GM12878 (cell line): ENCODE results near the gene FBXO5. TPM values are rescaled to one million over a fixed set of nuclear protein-coding genes. Genes with fewer than 3 reads are reported as not detected.

Source experiments
- ATAC-seq: fragments of 200-7000 bp; cut with Tn5 transposase; 3 replicates; pipeline ENCODE4 v1.9.1; 2020; ENCODE audit warnings: mild to moderate bottlenecking, moderate library complexity
- BruUV-seq: library from RNA; stranded (reverse); fragments of 400-500 nt; replicated peaks from 2 replicates; lab custom pipeline; 2021; lab: Mats Ljungman, UMichigan
- CTCF ChIA-PET: fragments of 300-600 bp; sonication (Branson Sonifier 250); formaldehyde crosslinking; extraction: SDS; loops from one replicate; lab custom pipeline; 2021; ENCODE audit warnings: inconsistent platforms; lab: Yijun Ruan, JAX
- POLR2A ChIA-PET: fragments of 350-600 bp; formaldehyde crosslinking; extraction: SDS; loops from one replicate; lab custom pipeline; 2021; ENCODE audit warnings: inconsistent platforms; lab: Charles Lee
- RAD21 ChIA-PET: fragments of 300-600 bp; sonication (Branson Sonifier 250); formaldehyde crosslinking; loops from one replicate; lab custom pipeline; 2023; ENCODE audit warnings: antibody characterized with exemption; ENCODE audit not compliant: unreplicated experiment; lab: Charles Lee
- SMC1A ChIA-PET: fragments of 300-600 bp; sonication (Branson Sonifier 250); formaldehyde crosslinking; loops from one replicate; lab custom pipeline; 2023; ENCODE audit not compliant: unreplicated experiment, uncharacterized antibody; lab: Charles Lee
- DNase-seq: peaks from one replicate; pipeline ENCODE4 v3.0.0-alpha.2; 2011; ENCODE audit warnings: low read depth, low spot score
- FAIRE-seq: peaks from 3 replicates; lab custom pipeline; 2011; peaks lifted over from hg19 to GRCh38; lab: Jason Lieb, UNC
- H2AFZ ChIP-seq: 2 replicates; pipeline ENCODE4 v1.6.0; 2011; ENCODE audit warnings: low read depth, low read length, control low read depth; ENCODE audit not compliant: control insufficient read depth
- H3K27ac ChIP-seq: 2 replicates; pipeline ENCODE4 v1.5.1; 2011; ENCODE audit warnings: control low read depth; ENCODE audit not compliant: control insufficient read depth, insufficient read depth
- H3K27me3 ChIP-seq, 2 experiments: replicated peaks in 1 of 2; 2 replicates each; pipeline versions ENCODE4 v1.6.0 to v1.6.1; 2011; ENCODE audit warnings: low read length in 1 of 2; ENCODE audit not compliant: control insufficient read depth in 2 of 2, insufficient read depth in 2 of 2
- H3K36me3 ChIP-seq, 2 experiments: 2 replicates each; pipeline ENCODE4 v1.5.1; 2011; ENCODE audit warnings: low read length in 1 of 2; ENCODE audit not compliant: control insufficient read depth in 2 of 2, insufficient read depth in 2 of 2
- H3K4me1 ChIP-seq: 2 replicates; pipeline ENCODE4 v1.6.1; 2011; ENCODE audit warnings: mild to moderate bottlenecking, low read length, moderate library complexity, mixed read lengths; ENCODE audit not compliant: control insufficient read depth, insufficient read depth
- H3K4me2 ChIP-seq: 2 replicates; pipeline ENCODE4 v1.6.0; 2011; ENCODE audit warnings: control low read depth; ENCODE audit not compliant: control insufficient read depth, insufficient read depth
- H3K4me3 ChIP-seq: fragments of 200-600 bp; sonication (generic); 2 replicates; pipeline ENCODE4 v1.5.1; 2016
- H3K79me2 ChIP-seq: 2 replicates; pipeline ENCODE4 v1.6.0; 2011; ENCODE audit warnings: low read length; ENCODE audit not compliant: control insufficient read depth, insufficient read depth
- H3K9ac ChIP-seq: 2 replicates; pipeline ENCODE4 v1.8.0; 2011; ENCODE audit warnings: low read length, control low read depth, mixed read lengths; ENCODE audit not compliant: control insufficient read depth, insufficient read depth
- H3K9me3 ChIP-seq: replicated peaks from 3 replicates; pipeline ENCODE4 v1.5.1; 2011; ENCODE audit warnings: mild to moderate bottlenecking, low read length; ENCODE audit not compliant: control insufficient read depth, insufficient read depth
- H4K20me1 ChIP-seq: 2 replicates; pipeline ENCODE4 v1.6.0; 2011; ENCODE audit not compliant: control insufficient read depth, insufficient read depth
- BACH1 ChIP-seq: fragments of 450-650 bp; IDR thresholded peaks from 2 replicates; pipeline ENCODE4 v1.6.1; 2017; ENCODE audit warnings: mild to moderate bottlenecking, borderline replicate concordance
- BCL11A ChIP-seq: IDR thresholded peaks from 2 replicates; pipeline ENCODE4 v1.6.1; 2011; ENCODE audit warnings: low read depth, low read length
- EZH2 ChIP-seq: IDR thresholded peaks from 2 replicates; pipeline ENCODE4 v1.6.1; 2012; ENCODE audit warnings: low read depth, mild to moderate bottlenecking, control low read depth, inconsistent platforms, low read length, borderline replicate concordance; ENCODE audit not compliant: control insufficient read depth
- FOXM1 ChIP-seq: IDR thresholded peaks from 2 replicates; pipeline ENCODE4 v1.6.1; 2012; ENCODE audit warnings: low read depth, mild to moderate bottlenecking, inconsistent platforms, low read length, moderate library complexity
- GATAD2B ChIP-seq: fragments of 450-650 bp; conservative IDR thresholded peaks from 2 replicates; pipeline ENCODE4 v1.6.1; 2017; ENCODE audit warnings: low read depth, mild to moderate bottlenecking, moderate library complexity
- JUNB ChIP-seq: IDR thresholded peaks from 2 replicates; pipeline ENCODE4 v1.6.1; 2016; ENCODE audit warnings: antibody characterized with exemption, mild to moderate bottlenecking
- MTA3 ChIP-seq: IDR thresholded peaks from 2 replicates; pipeline ENCODE4 v1.6.1; 2012; ENCODE audit warnings: low read length, inconsistent platforms, borderline replicate concordance
- NKRF ChIP-seq: fragments of 450-650 bp; conservative IDR thresholded peaks from 2 replicates; pipeline ENCODE4 v1.6.1; 2017; ENCODE audit warnings: mild to moderate bottlenecking, moderate library complexity
- NR2C2 ChIP-seq: IDR thresholded peaks from 2 replicates; pipeline ENCODE4 v1.6.1; 2011; ENCODE audit warnings: borderline replicate concordance, low read depth; ENCODE audit not compliant: control insufficient read depth, insufficient read length
- POLR2AphosphoS2 ChIP-seq: IDR thresholded peaks from 2 replicates; pipeline ENCODE4 v1.6.1; 2011; ENCODE audit warnings: low read depth, mild to moderate bottlenecking, low read length, improper control_type of control experiment, moderate library complexity
- POU2F2 ChIP-seq: IDR thresholded peaks from 3 replicates; pipeline ENCODE4 v1.6.1; 2011; ENCODE audit warnings: low read depth, mild to moderate bottlenecking, low read length, borderline replicate concordance
- SPI1 ChIP-seq: IDR thresholded peaks from 2 replicates; pipeline ENCODE4 v1.6.1; 2011; ENCODE audit warnings: low read depth, mild to moderate bottlenecking, low read length, moderate library complexity, borderline replicate concordance; ENCODE audit not compliant: insufficient read depth
- SRF ChIP-seq, 2 experiments: IDR thresholded peaks; 2 replicates each; pipeline ENCODE4 v1.6.1; 2011; ENCODE audit warnings: low read depth in 2 of 2, low read length in 2 of 2, mild to moderate bottlenecking in 1 of 2, moderate library complexity in 1 of 2
- SUZ12 ChIP-seq: fragments of 200-600 bp; sonication (generic); IDR thresholded peaks from one replicate; pipeline ENCODE4 v1.6.1; 2018; ENCODE audit warnings: antibody characterized with exemption, mild to moderate bottlenecking; ENCODE audit not compliant: unreplicated experiment
- TBL1XR1 ChIP-seq: IDR thresholded peaks from 2 replicates; pipeline ENCODE4 v1.6.1; 2012; ENCODE audit warnings: low read depth, low read length, improper control_type of control experiment
- TCF12 ChIP-seq: IDR thresholded peaks from 2 replicates; pipeline ENCODE4 v1.6.1; 2011; ENCODE audit warnings: low read depth, mild to moderate bottlenecking, low read length
- TCF3 ChIP-seq: IDR thresholded peaks from 2 replicates; pipeline ENCODE4 v1.6.1; 2012; ENCODE audit warnings: low read depth, mild to moderate bottlenecking, low read length, borderline replicate concordance; ENCODE audit not compliant: insufficient read depth
- ZNF24 ChIP-seq: fragments of 450-650 bp; IDR thresholded peaks from 2 replicates; pipeline ENCODE4 v1.6.1; 2017; ENCODE audit warnings: antibody characterized with exemption, mild to moderate bottlenecking
- ZNF274 ChIP-seq: IDR thresholded peaks from one replicate; pipeline ENCODE4 v1.8.0; 2011; ENCODE audit not compliant: insufficient read length, insufficient read depth
- in situ Hi-C: fragments of 300-500 bp; cut with MboI; formaldehyde crosslinking; loops from 9 replicates; pipeline ENCODE4 v1.14.3; 2018; ENCODE audit warnings: mixed read lengths
- intact Hi-C: fragments of 100-400 bp; cut with micrococcal nuclease; formaldehyde crosslinking; loops from one replicate; pipeline ENCODE4 v1.14.2; 2022; ENCODE audit not compliant: unreplicated experiment
- polyA plus RNA-seq, 11 experiments: library from polyadenylated mRNA; depleted of rRNA in 4 of 11; unstranded in 6 of 11; stranded (reverse) in 5 of 11; fragments of >200 nt; fragmentation: Nextera tagmentation in 4 of 11; fragmentation: Illumina TruSeq in 1 of 11; extraction: Ambion mirVana in 4 of 11; extraction: Trizol in 1 of 11; gene quantifications; 1 replicate in 1 of 11; 2 replicates in 10 of 11; pipeline versions ENCODE4 v1.2.1 to v1.2.3, GENCODE V29; 2011 to 2016; ENCODE audit warnings: inconsistent platforms in 2 of 11, missing spikeins in 2 of 11, low read depth in 1 of 11
- total RNA-seq, 4 experiments: library from RNA; depleted of rRNA in 3 of 4; stranded (reverse); fragments of >200 nt in 3 of 4; fragmentation: Illumina TruSeq in 1 of 4; extraction: Trizol in 1 of 4; gene quantifications; 2 replicates each; pipeline versions ENCODE4 v1.2.1 to v1.2.3, GENCODE V29; 2013 to 2021

FBXO5 gene
- total and polyA plus RNA-seq, 10 of the 15 experiments (the other 5 are each of a cell fraction or from before 2014, with no cell fraction given), result 13.6 to 62.2 (median 37.7) TPM

- Histone ChIP-seq H3K4me3 (no peak overlapping the region), H3K27me3 (no peaks in the 10 kb centered on the region), H3K4me2 (no peak overlapping the region), H4K20me1 (no peaks in the 10 kb centered on the region; the same call in 1 of the 2 replicates), H3K9ac (no peak overlapping the region), H2AFZ (no peak overlapping the region)
- ChIA-PET POLR2A (no interaction called here), SMC1A (no interaction called here), CTCF (interaction anchor here (3.3 kb wide), 1 partner anchor 12 kb away, joined by 9 read pairs; no protein-coding TSS in a partner anchor)
- intact Hi-C loops, result no loop called here
- no peak for FAIRE-seq
- ATAC-seq, result no peak
- TF ChIP-seq TBL1XR1 (no peak), EZH2 (no peak), SPI1 (no peak), POLR2AphosphoS2 (no peak), POU2F2 (no peak), MTA3 (no peak), FOXM1 (no peak), ZNF274 (no peak), SRF (IDR thresholded peaks at IDR 0.05; ENCODE audit: low read depth in 2 of 2, low read length in 2 of 2) (no peak), TCF12 (no peak), NKRF (no peak), BACH1 (no peak), TCF3 (no peak), BCL11A (no peak), NR2C2 (no peak), ZNF24 (no peak), GATAD2B (no peak), JUNB (no peak), SUZ12 (no peak)
- TF ChIP-seq, all 136 proteins: peak for 0
- RAD21 ChIA-PET, result no interaction called here
- no peaks in the 10 kb centered on the region for H3K9me3 ChIP-seq
- DNase-seq, result no peak
- no peak overlapping the region for H3K27ac ChIP-seq
- H3K36me3 ChIP-seq, result no peaks in the 10 kb centered on the region
- H3K4me1 ChIP-seq, result no peaks in the 10 kb centered on the region
- in situ Hi-C loops, result no loop called here
- no peaks in the 10 kb centered on the region for H3K79me2 ChIP-seq
- no TSS peak for BruUV-seq
Observed at GRCh38 chr6:152941746-152942145, 41.1 kb downstream of the FBXO5 start.
